Measurements from ENCODE around the gene GATC. TPM values are rescaled to one million over a fixed set of nuclear protein-coding genes. Genes with fewer than 3 reads are reported as not detected.

The GATC gene
- total and polyA plus RNA-seq, 2 experiments from 2014 or later: 12.7 to 19.3 TPM

GRCh38 chr12:120467439-120467838, 21.2 kb downstream of the GATC start:
- Histone ChIP-seq H3K27ac (no peak overlapping the region), H3K36me3 (peaks cover 43% of the 10 kb centered on the region), H3K9me3 (ENCODE audit: low read depth) (no peaks in the 10 kb centered on the region), H3K4me1 (ENCODE audit: low read depth) (peaks cover 4% of the 10 kb centered on the region), H3K27me3 (no peaks in the 10 kb centered on the region), H3K4me3 (no peak overlapping the region)
- no peak for TF ChIP-seq CTCF (IDR thresholded peaks at IDR 0.05; ENCODE audit: low read depth, low read length)
- DNase-seq (ENCODE audit: low read depth in 1 of 2, low spot score in 1 of 2): no peak

- no peak for TF ChIP-seq CTCF (IDR thresholded peaks at IDR 0.05; ENCODE audit: low read depth, low read length)
- H3K4me1 ChIP-seq (ENCODE audit: low read depth): peaks cover 4% of the 10 kb centered on the region
- H3K9me3 ChIP-seq (ENCODE audit: low read depth): no peaks in the 10 kb centered on the region
- peak overlapping the region; percentile 92 for H3K27ac ChIP-seq
- peak overlapping the region; percentile 81 for H3K4me3 ChIP-seq
- no peaks in the 10 kb centered on the region for H3K27me3 ChIP-seq
- H3K36me3 ChIP-seq: peaks cover 35% of the 10 kb centered on the region
- DNase-seq (ENCODE audit: low read depth in 1 of 2, low spot score in 1 of 2): peak; percentile 59 to 78
Observed at GRCh38 chr12:120468325-120468820, 22.1 kb downstream of the GATC start.

GRCh38 chr12:120468821-120469449, 22.7 kb downstream of the GATC start:
- no peak for DNase-seq (ENCODE audit: low read depth in 1 of 2, low spot score in 1 of 2)
- Histone ChIP-seq H3K4me3 (peak overlapping the region; percentile 81), H3K4me1 (ENCODE audit: low read depth) (peaks cover 4% of the 10 kb centered on the region), H3K9me3 (ENCODE audit: low read depth) (no peaks in the 10 kb centered on the region), H3K27ac (peak overlapping the region; percentile 92), H3K36me3 (peaks cover 29% of the 10 kb centered on the region), H3K27me3 (no peaks in the 10 kb centered on the region)
- no peak for TF ChIP-seq CTCF (IDR thresholded peaks at IDR 0.05; ENCODE audit: low read depth, low read length)

- H3K27ac ChIP-seq: peak within 1 kb of the TSS; percentile 92
- peaks cover 4% of the 10 kb centered on the region for H3K4me1 ChIP-seq (ENCODE audit: low read depth)
- peak; percentile 91 for TF ChIP-seq CTCF (IDR thresholded peaks at IDR 0.05; ENCODE audit: low read depth, low read length)
- H3K9me3 ChIP-seq (ENCODE audit: low read depth): no peaks in the 10 kb centered on the region
- peaks cover 23% of the 10 kb centered on the region for H3K36me3 ChIP-seq
- peak; percentile 98 for DNase-seq (ENCODE audit: low read depth in 1 of 2, low spot score in 1 of 2)
- H3K4me3 ChIP-seq: peak within 1 kb of the TSS; percentile 81
- no peaks in the 10 kb centered on the region for H3K27me3 ChIP-seq
Observed at GRCh38 chr12:120469450-120470149, 23.4 kb downstream of the GATC start, which contains the start of gene SRSF9. SRSF9 (minus strand) TSS chr12:120469748; CDS start chr12:120469609, 139 bp downstream.

- TF ChIP-seq CTCF (IDR thresholded peaks at IDR 0.05; ENCODE audit: low read depth, low read length): no peak
- peaks cover 17% of the 10 kb centered on the region for H3K36me3 ChIP-seq
- peak overlapping the region; percentile 44 for H3K27ac ChIP-seq
- peak; percentile 7 to 30 for DNase-seq (ENCODE audit: low read depth in 1 of 2, low spot score in 1 of 2)
- H3K27me3 ChIP-seq: no peaks in the 10 kb centered on the region
- H3K9me3 ChIP-seq (ENCODE audit: low read depth): no peaks in the 10 kb centered on the region
- H3K4me1 ChIP-seq (ENCODE audit: low read depth): peaks cover 4% of the 10 kb centered on the region
- H3K4me3 ChIP-seq: peak overlapping the region; percentile 81
Observed at GRCh38 chr12:120470150-120470784, 24.0 kb downstream of the GATC start.
